ENCODE measurements around the gene TMEM150A. TPM values are rescaled to one million over a fixed set of nuclear protein-coding genes. Genes with fewer than 3 reads are reported as not detected.

Gene TMEM150A
- total RNA-seq, 4 donors from 2014 or later, result 5.2 to 21.7 (median 12.8) TPM

- in situ Hi-C loops (cut with MboI; ENCODE audit: low pct_ligation_motif_present in 1 of 4, low pct_unique_long_range_greater_than_20kb in 1 of 4, low sequenced_read_pairs in 3 of 4), result no loop called here
- no peaks in the 10 kb centered on the region for H3K27me3 ChIP-seq
- intact Hi-C loops (cut with DNase I; ENCODE audit: low total_unique reads), result no loop called here
- H3K9me3 ChIP-seq, result no peaks in the 10 kb centered on the region
- H3K36me3 ChIP-seq, result peaks cover 0 to 6% (median 0%) of the 10 kb centered on the region in 4 donors
- H3K4me1 ChIP-seq, result peaks cover 24 to 40% (median 32%) of the 10 kb centered on the region in 4 donors
- no peak for DNase-seq
- no peak overlapping the region for H3K27ac ChIP-seq
- no peak overlapping the region for H3K4me3 ChIP-seq
- WGBS, 2 donors (ENCODE audit: low coverage in 1 of 2), result 72 to 84% methylated on average over 7 to 13 of the region's 14 CpGs
- TF ChIP-seq CTCF (IDR thresholded peaks at IDR 0.05), result no peak
- no peak for TF ChIP-seq POLR2A (IDR thresholded peaks at IDR 0.05)
- no peak for TF ChIP-seq POLR2AphosphoS5 (IDR thresholded peaks at IDR 0.05)
- no peak for TF ChIP-seq EP300 (IDR thresholded peaks at IDR 0.05; ENCODE audit: low read depth)
Measured at GRCh38 chr2:85598594-85599340, 3.7 kb downstream of the TMEM150A start.

DNA sequence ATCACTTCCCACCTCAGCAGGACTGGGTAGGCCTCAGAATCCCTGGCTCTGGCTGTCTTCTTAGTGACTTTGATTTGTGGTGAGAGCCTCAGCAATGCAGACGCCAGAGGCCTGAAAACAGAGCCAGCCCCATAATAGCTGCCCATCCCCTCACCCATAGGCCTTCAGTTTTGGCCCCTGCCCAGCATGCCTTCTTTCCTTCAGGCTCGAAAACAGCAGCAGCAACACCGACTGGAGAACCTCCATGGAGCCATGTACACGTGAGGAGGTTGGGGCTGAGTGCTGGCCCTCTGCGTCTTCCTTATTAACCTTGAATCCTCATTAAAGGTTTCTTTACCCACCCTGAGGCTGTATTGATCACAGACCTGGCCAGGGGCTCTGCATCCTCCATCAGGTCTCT, 5.3 kb downstream of the TMEM150A start:
- Histone ChIP-seq H3K4me1 (peaks cover 21 to 39% (median 29%) of the 10 kb centered on the region in 4 donors), H3K27ac (no peak overlapping the region), H3K36me3 (peaks cover 0 to 6% (median 0%) of the 10 kb centered on the region in 4 donors), H3K9me3 (no peaks in the 10 kb centered on the region), H3K4me3 (no peak overlapping the region), H3K27me3 (no peaks in the 10 kb centered on the region)
- TF ChIP-seq POLR2AphosphoS5 (IDR thresholded peaks at IDR 0.05) (no peak), CTCF (IDR thresholded peaks at IDR 0.05) (no peak), EP300 (IDR thresholded peaks at IDR 0.05; ENCODE audit: low read depth) (no peak), POLR2A (IDR thresholded peaks at IDR 0.05) (no peak)
- in situ Hi-C loops (cut with MboI; ENCODE audit: low pct_ligation_motif_present in 1 of 4, low pct_unique_long_range_greater_than_20kb in 1 of 4, low sequenced_read_pairs in 3 of 4) (no loop called here), intact Hi-C loops (cut with DNase I; ENCODE audit: low total_unique reads) (no loop called here)
- WGBS, 2 donors (ENCODE audit: low coverage in 1 of 2), result 80% methylated on average over 5 of the region's 5 CpGs; no CpG with 5 or more reads in 1 of the 2 donors
- no peak for DNase-seq

GRCh38 chr2:85596486-85597143, 5.9 kb downstream of the TMEM150A start:
- TF ChIP-seq POLR2AphosphoS5 (IDR thresholded peaks at IDR 0.05), result no peak
- TF ChIP-seq EP300 (IDR thresholded peaks at IDR 0.05; ENCODE audit: low read depth), result no peak
- TF ChIP-seq POLR2A (IDR thresholded peaks at IDR 0.05), result no peak
- no peak for TF ChIP-seq CTCF (IDR thresholded peaks at IDR 0.05)
- no peak for DNase-seq
- Histone ChIP-seq H3K36me3 (peaks cover 0 to 6% (median 0%) of the 10 kb centered on the region in 4 donors), H3K9me3 (no peaks in the 10 kb centered on the region), H3K27ac (peak overlapping the region; percentile 89 to 96 (median 95)), H3K27me3 (no peaks in the 10 kb centered on the region), H3K4me1 (peaks cover 18 to 34% (median 27%) of the 10 kb centered on the region in 4 donors), H3K4me3 (peak overlapping the region in 3 of 4 donors; percentile 72 to 85 (median 83))
- in situ Hi-C loops (cut with MboI; ENCODE audit: low pct_ligation_motif_present in 1 of 4, low pct_unique_long_range_greater_than_20kb in 1 of 4, low sequenced_read_pairs in 3 of 4) (no loop called here), intact Hi-C loops (cut with DNase I; ENCODE audit: low total_unique reads) (no loop called here)
- WGBS, 2 donors (ENCODE audit: low coverage in 1 of 2), result 46% methylated on average over 3 of the region's 3 CpGs; no CpG with 5 or more reads in 1 of the 2 donors

DNA sequence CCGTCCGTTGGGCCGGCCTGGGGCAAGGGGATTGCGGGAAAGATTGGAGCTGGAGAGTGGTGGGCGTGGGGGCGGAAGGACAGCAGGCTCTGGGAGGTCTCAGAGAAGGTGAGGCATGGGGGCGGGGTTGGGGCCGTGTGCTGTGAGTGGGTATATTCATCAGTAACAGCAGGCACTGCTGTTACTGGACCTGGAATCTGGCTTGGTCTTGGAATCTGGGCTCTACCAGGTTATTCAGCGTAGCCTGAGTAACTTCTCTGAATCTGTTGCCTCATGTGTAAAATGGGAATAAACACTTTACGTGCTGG, 6.5 kb downstream of the TMEM150A start:
- peak overlapping the region; percentile 72 to 95 (median 84) for H3K4me3 ChIP-seq
- H3K36me3 ChIP-seq, result peaks cover 0 to 6% (median 0%) of the 10 kb centered on the region in 4 donors
- no peaks in the 10 kb centered on the region for H3K27me3 ChIP-seq
- in situ Hi-C loops (cut with MboI; ENCODE audit: low pct_ligation_motif_present in 1 of 4, low pct_unique_long_range_greater_than_20kb in 1 of 4, low sequenced_read_pairs in 3 of 4) (no loop called here), intact Hi-C loops (cut with DNase I; ENCODE audit: low total_unique reads) (no loop called here)
- DNase-seq, result no peak
- peaks cover 16 to 34% (median 24%) of the 10 kb centered on the region in 4 donors for H3K4me1 ChIP-seq
- peak overlapping the region; percentile 89 to 96 (median 95) for H3K27ac ChIP-seq
- WGBS, 2 donors (ENCODE audit: low coverage in 1 of 2), result 0 to 4% methylated on average over 1 to 10 of the region's 10 CpGs
- H3K9me3 ChIP-seq, result no peaks in the 10 kb centered on the region
- TF ChIP-seq CTCF (IDR thresholded peaks at IDR 0.05) (no peak), POLR2AphosphoS5 (IDR thresholded peaks at IDR 0.05) (no peak), EP300 (IDR thresholded peaks at IDR 0.05; ENCODE audit: low read depth) (no peak), POLR2A (IDR thresholded peaks at IDR 0.05) (no peak)

All from transverse colon (tissue), 4 donors.